Small intestine (tissue), 7 donors: ENCODE measurements around the gene DLK1. TPM values are rescaled to one million over a fixed set of nuclear protein-coding genes. Genes with fewer than 3 reads are reported as not detected.

Experiments used
- DNase-seq, 2 donors: peaks; one replicate each; pipeline versions ENCODE4 v3.0.0 to v3.0.0-alpha.2; 2013
- FAIRE-seq: peaks from 2 replicates; lab custom pipeline; 2012; peaks lifted over from hg19 to GRCh38; lab: Jason Lieb, UNC
- H3K27ac ChIP-seq, 3 donors: one replicate each; pipeline ENCODE4 v1.5.1; 2013; ENCODE audit warnings: low read length in 2 of 3, mild to moderate bottlenecking in 2 of 3, control low read depth in 1 of 3, inconsistent platforms in 1 of 3, low read depth in 1 of 3, moderate library complexity in 1 of 3
- H3K27me3 ChIP-seq, 3 donors: one replicate each; pipeline ENCODE4 v1.6.1; 2013; ENCODE audit warnings: low read length in 3 of 3, inconsistent platforms in 1 of 3; ENCODE audit not compliant: control insufficient read depth in 3 of 3, insufficient read depth in 3 of 3
- H3K36me3 ChIP-seq, 3 donors: one replicate each; pipeline ENCODE4 v1.6.1; 2013; ENCODE audit warnings: low read length in 3 of 3, inconsistent platforms in 1 of 3, low read depth in 1 of 3, mild to moderate bottlenecking in 1 of 3, moderate library complexity in 1 of 3; ENCODE audit not compliant: control insufficient read depth in 3 of 3, insufficient read depth in 2 of 3
- H3K4me1 ChIP-seq, 3 donors: one replicate each; pipeline ENCODE4 v1.6.1; 2013; ENCODE audit warnings: low read length in 2 of 3, inconsistent platforms in 1 of 3, low read depth in 1 of 3, mild to moderate bottlenecking in 1 of 3, moderate library complexity in 1 of 3; ENCODE audit not compliant: control insufficient read depth in 3 of 3, insufficient read depth in 2 of 3
- H3K4me3 ChIP-seq, 3 donors: one replicate each; pipeline ENCODE4 v1.5.1; 2013; ENCODE audit warnings: low read length in 3 of 3, control low read depth in 1 of 3, inconsistent platforms in 1 of 3, low read depth in 1 of 3, mild to moderate bottlenecking in 1 of 3, moderate library complexity in 1 of 3
- H3K9me3 ChIP-seq, 2 donors: one replicate each; pipeline ENCODE4 v1.6.1; 2013; ENCODE audit warnings: low read depth in 1 of 2, low read length in 1 of 2; ENCODE audit not compliant: control insufficient read depth in 2 of 2, insufficient read depth in 1 of 2
- WGBS, 3 donors: extraction: QIAGEN DNeasy Blood & Tissue Kit; methylation state at CpG; one replicate each; pipeline ENCODE4 v1.1.7; 2013; 5-methylcytosine and 5-hydroxymethylcytosine counted together
- polyA plus RNA-seq, 4 donors: library from polyadenylated mRNA; stranded (reverse) in 3 of 4; unstranded in 1 of 4; fragments of 200-250 nt in 3 of 4; fragments of 120-200 nt in 1 of 4; gene quantifications; one replicate each; pipeline versions ENCODE4 v1.2.1 to v1.2.3, GENCODE V29; 2013
- donor health status: healthy with polysubstance abuse.
- donor health status: control.
- donor health status: control.
- donor health status: Bipolar disorder and iron deficiency.
- donor health status: healthy.

DLK1 gene
- polyA plus RNA-seq, 4 donors, result 0.04 to 7.9 (median 0.72) TPM

GRCh38 chr14:100767003-100767787 lies 40.5 kb downstream of the DLK1 start:
- FAIRE-seq, result no peak
- no peak overlapping the region for H3K27ac ChIP-seq
- no peak for DNase-seq
- no peaks in the 10 kb centered on the region for H3K36me3 ChIP-seq
- no peak overlapping the region for H3K4me3 ChIP-seq
- H3K4me1 ChIP-seq, result no peaks in the 10 kb centered on the region
- WGBS, 3 donors, result 79 to 81% (median 80%) methylated on average over 15 of the region's 15 CpGs
- H3K27me3 ChIP-seq, result peaks cover 0 to 8% (median 0%) of the 10 kb centered on the region in 3 donors
- H3K9me3 ChIP-seq, result peaks cover 0 to 10% of the 10 kb centered on the region in 2 donors

GRCh38 chr14:100767788-100768536 lies 41.3 kb downstream of the DLK1 start:
- 69 to 80% (median 76%) methylated on average over 14 of the region's 14 CpGs for WGBS, 3 donors
- Histone ChIP-seq H3K4me3 (no peak overlapping the region), H3K36me3 (no peaks in the 10 kb centered on the region), H3K4me1 (no peaks in the 10 kb centered on the region), H3K27ac (no peak overlapping the region), H3K9me3 (peaks cover 0 to 10% of the 10 kb centered on the region in 2 donors), H3K27me3 (peaks cover 0 to 8% (median 0%) of the 10 kb centered on the region in 3 donors)
- FAIRE-seq, result no peak
- DNase-seq, result no peak

GRCh38 chr14:100769035-100769939 lies 42.6 kb downstream of the DLK1 start:
- Histone ChIP-seq H3K36me3 (no peaks in the 10 kb centered on the region), H3K27me3 (peaks cover 0 to 8% (median 0%) of the 10 kb centered on the region in 3 donors), H3K27ac (no peak overlapping the region), H3K9me3 (peaks cover 0 to 10% of the 10 kb centered on the region in 2 donors), H3K4me3 (no peak overlapping the region), H3K4me1 (no peaks in the 10 kb centered on the region)
- FAIRE-seq (no peak), DNase-seq (no peak)
- WGBS, 3 donors, result 77 to 83% (median 80%) methylated on average over 32 of the region's 32 CpGs

GRCh38 chr14:100770046-100770445 lies 43.4 kb downstream of the DLK1 start:
- WGBS, 3 donors, result 80 to 86% (median 81%) methylated on average over 4 of the region's 4 CpGs
- H3K4me1 ChIP-seq, result no peaks in the 10 kb centered on the region
- DNase-seq, result no peak
- no peak for FAIRE-seq
- no peaks in the 10 kb centered on the region for H3K36me3 ChIP-seq
- peaks cover 0 to 3% (median 0%) of the 10 kb centered on the region in 3 donors for H3K27me3 ChIP-seq
- no peak overlapping the region for H3K4me3 ChIP-seq
- no peak overlapping the region for H3K27ac ChIP-seq
- H3K9me3 ChIP-seq, result peaks cover 0 to 10% of the 10 kb centered on the region in 2 donors

GRCh38 chr14:100770605-100771120 lies 44.0 kb downstream of the DLK1 start:
- no peak for FAIRE-seq
- DNase-seq, result no peak
- Histone ChIP-seq H3K9me3 (peaks cover 0 to 10% of the 10 kb centered on the region in 2 donors), H3K27me3 (peaks cover 0 to 3% (median 0%) of the 10 kb centered on the region in 3 donors), H3K27ac (no peak overlapping the region), H3K36me3 (no peaks in the 10 kb centered on the region), H3K4me1 (peaks cover 0 to 3% (median 0%) of the 10 kb centered on the region in 3 donors), H3K4me3 (no peak overlapping the region)
- 91 to 96% (median 94%) methylated on average over 5 of the region's 5 CpGs for WGBS, 3 donors

- 62 to 69% (median 66%) methylated on average over 13 of the region's 13 CpGs for WGBS, 3 donors
- no peak for FAIRE-seq
- peaks cover 0 to 3% (median 0%) of the 10 kb centered on the region in 3 donors for H3K4me1 ChIP-seq
These were observed 44.6 kb downstream of the DLK1 start for GRCh38 chr14:100771121-100771800.

GRCh38 chr14:100772607-100773165 lies 46.0 kb downstream of the DLK1 start:
- H3K27ac ChIP-seq, result no peak overlapping the region
- H3K4me3 ChIP-seq, result no peak overlapping the region
- DNase-seq (no peak), FAIRE-seq (no peak)
- peaks cover 0 to 10% of the 10 kb centered on the region in 2 donors for H3K9me3 ChIP-seq
- peaks cover 0 to 3% (median 0%) of the 10 kb centered on the region in 3 donors for H3K4me1 ChIP-seq
- WGBS, 3 donors, result 72 to 79% (median 76%) methylated on average over 8 to 9 of the region's 9 CpGs
- peaks cover 0 to 3% (median 0%) of the 10 kb centered on the region in 3 donors for H3K27me3 ChIP-seq
- no peaks in the 10 kb centered on the region for H3K36me3 ChIP-seq

More at GRCh38 chr14:100771121-100771800, 44.6 kb downstream of the DLK1 start:
- Histone ChIP-seq H3K36me3 (no peaks in the 10 kb centered on the region), H3K27me3 (peaks cover 0 to 3% (median 0%) of the 10 kb centered on the region in 3 donors), H3K27ac (no peak overlapping the region), H3K9me3 (peaks cover 0 to 10% of the 10 kb centered on the region in 2 donors), H3K4me3 (no peak overlapping the region)
- no peak for DNase-seq
